Transverse colon (tissue), 4 donors: ENCODE data around the gene SCML2. TPM values are rescaled to one million over a fixed set of nuclear protein-coding genes. Genes with fewer than 3 reads are reported as not detected.

Experiments used
- DNase-seq: peaks from one replicate; pipeline ENCODE4 v3.0.0-alpha.2; 2019
- H3K27ac ChIP-seq, 4 donors: fragments of 200-600 bp; sonication (generic); 2 replicates each; pipeline ENCODE4 v1.5.1; 2016 to 2018; ENCODE audit warnings: inconsistent platforms in 4 of 4
- H3K27me3 ChIP-seq: fragments of 200-600 bp; sonication (generic); 2 replicates; pipeline ENCODE4 v1.5.1; 2017; ENCODE audit warnings: inconsistent platforms
- H3K36me3 ChIP-seq, 4 donors: fragments of 200-600 bp; sonication (generic); 2 replicates each; pipeline ENCODE4 v1.5.1; 2017 to 2019; ENCODE audit warnings: inconsistent platforms in 4 of 4
- H3K4me1 ChIP-seq, 4 donors: fragments of 200-600 bp; sonication (generic); 2 replicates each; pipeline ENCODE4 v1.5.1; 2017 to 2020; ENCODE audit warnings: inconsistent platforms in 4 of 4
- H3K4me3 ChIP-seq, 4 donors: fragments of 200-600 bp; sonication (generic); 1 replicate in 1 of 4; 2 replicates in 3 of 4; pipeline versions ENCODE4 v1.5.1 to v1.6.1; 2017 to 2019; ENCODE audit warnings: inconsistent platforms in 4 of 4
- H3K9me3 ChIP-seq, 2 donors: fragments of 200-600 bp; sonication (generic); 2 replicates each; pipeline ENCODE4 v1.5.1; 2017 to 2019; ENCODE audit warnings: inconsistent platforms in 2 of 2
- CTCF ChIP-seq, 5 experiments: fragments of 200-600 bp in 3 of 5; fragments of 450-650 bp in 2 of 5; sonication (generic) in 3 of 5; IDR thresholded peaks; 1 replicate in 2 of 5; 2 replicates in 3 of 5; pipeline ENCODE4 v1.5.1; 2016 to 2017; ENCODE audit warnings: antibody characterized with exemption in 5 of 5, inconsistent platforms in 3 of 5, mild to moderate bottlenecking in 2 of 5, moderate library complexity in 1 of 5
- EP300 ChIP-seq: sonication (generic); formaldehyde crosslinking; IDR thresholded peaks from one replicate; pipeline ENCODE4 v1.6.1; 2017; ENCODE audit warnings: antibody characterized with exemption, low read depth
- POLR2A ChIP-seq: fragments of 450-650 bp; IDR thresholded peaks from one replicate; pipeline ENCODE4 v1.6.1; 2016; ENCODE audit warnings: antibody characterized with exemption, mild to moderate bottlenecking, moderate library complexity
- POLR2AphosphoS5 ChIP-seq, 3 donors: sonication (generic); formaldehyde crosslinking; IDR thresholded peaks; one replicate each; pipeline ENCODE4 v1.6.1; 2016; ENCODE audit warnings: antibody characterized with exemption in 3 of 3
- WGBS, 2 donors: methylation state at CpG; one replicate each; pipeline ENCODE4 v1.1.5; 2018; ENCODE audit warnings: low coverage in 1 of 2; 5-methylcytosine and 5-hydroxymethylcytosine counted together
- in situ Hi-C, 4 donors: fragments of 200-750 bp; cut with MboI; loops; one replicate each; pipeline versions ENCODE4 v1.15.0 to v1.15.1; 2017; ENCODE audit warnings: low sequenced_read_pairs in 3 of 4, low pct_ligation_motif_present in 1 of 4, low pct_unique_long_range_greater_than_20kb in 1 of 4
- intact Hi-C: fragments of 100-400 bp; cut with DNase I; formaldehyde crosslinking; loops from one replicate; pipeline ENCODE4 v1.15.1; 2023; ENCODE audit warnings: low total_unique reads
- total RNA-seq, 4 donors: library from RNA; depleted of rRNA; stranded (reverse); fragments of >200 nt; gene quantifications; one replicate each; pipeline ENCODE4 v1.1.0, GENCODE V29; 2016

Gene SCML2
- total RNA-seq, 4 donors from 2014 or later: 1.1 to 15.9 (median 1.4) TPM

- Histone ChIP-seq H3K9me3 (no peaks in the 10 kb centered on the region), H3K36me3 (no peaks in the 10 kb centered on the region), H3K4me3 (no peak overlapping the region), H3K4me1 (no peaks in the 10 kb centered on the region), H3K27me3 (no peaks in the 10 kb centered on the region), H3K27ac (no peak overlapping the region)
- no peak for TF ChIP-seq CTCF (IDR thresholded peaks at IDR 0.05)
- no peak for TF ChIP-seq POLR2A
- TF ChIP-seq EP300: no peak
- no peak for TF ChIP-seq POLR2AphosphoS5 (IDR thresholded peaks at IDR 0.05)
- 62% methylated on average over 4 of the region's 4 CpGs; no CpG with 5 or more reads in 1 of the 2 donors for WGBS, 2 donors
- intact Hi-C loops (no loop called here), in situ Hi-C loops (no loop called here)
- no peak for DNase-seq
These were observed 6.4 kb upstream of the SCML2 start for GRCh38 chrX:18360867-18361266.

GRCh38 chrX:18353931-18354368 lies 538 bp downstream of the SCML2 start:
- Histone ChIP-seq H3K9me3 (no peaks in the 10 kb centered on the region), H3K27ac (peak overlapping the region in 3 of 4 donors; percentile 36 to 65 (median 65)), H3K27me3 (no peaks in the 10 kb centered on the region), H3K4me1 (peaks cover 0 to 5% (median 2%) of the 10 kb centered on the region in 4 donors), H3K36me3 (no peaks in the 10 kb centered on the region), H3K4me3 (peak overlapping the region; percentile 43 to 66 (median 48))
- intact Hi-C loops: no loop called here
- no peak for TF ChIP-seq POLR2A
- TF ChIP-seq CTCF (IDR thresholded peaks at IDR 0.05): no peak
- TF ChIP-seq POLR2AphosphoS5 (IDR thresholded peaks at IDR 0.05): no peak
- TF ChIP-seq EP300: no peak
- in situ Hi-C loops: no loop called here
- whole genome bisulfite sequencing, 2 donors: 65% methylated on average over 45 of the region's 50 CpGs; no CpG with 5 or more reads in 1 of the 2 donors
- DNase-seq: peak; percentile 8

- Histone ChIP-seq H3K36me3 (no peaks in the 10 kb centered on the region), H3K4me3 (no peak overlapping the region), H3K9me3 (no peaks in the 10 kb centered on the region), H3K4me1 (peaks cover 0 to 5% (median 2%) of the 10 kb centered on the region in 4 donors), H3K27me3 (no peaks in the 10 kb centered on the region), H3K27ac (no peak overlapping the region)
- in situ Hi-C loops: no loop called here
- intact Hi-C loops: no loop called here
- 70 to 71% methylated on average over 1 to 2 of the region's 2 CpGs for WGBS, 2 donors
- TF ChIP-seq POLR2AphosphoS5 (IDR thresholded peaks at IDR 0.05) (no peak), CTCF (IDR thresholded peaks at IDR 0.05) (no peak)
- DNase-seq: no peak
These were observed 2.7 kb downstream of the SCML2 start for GRCh38 chrX:18351784-18352183.

- in situ Hi-C loops: no loop called here
- 50 to 56% methylated on average over 2 of the region's 2 CpGs for WGBS, 2 donors
- H3K36me3 ChIP-seq: no peaks in the 10 kb centered on the region
- TF ChIP-seq POLR2A (no peak), EP300 (no peak), POLR2AphosphoS5 (IDR thresholded peaks at IDR 0.05) (no peak), CTCF (IDR thresholded peaks at IDR 0.05) (no peak)
- no peak overlapping the region for H3K27ac ChIP-seq
- no peaks in the 10 kb centered on the region for H3K27me3 ChIP-seq
- intact Hi-C loops: no loop called here
- no peak for DNase-seq
- H3K4me3 ChIP-seq: no peak overlapping the region
- no peaks in the 10 kb centered on the region for H3K4me1 ChIP-seq
- no peaks in the 10 kb centered on the region for H3K9me3 ChIP-seq
These were observed 6.4 kb downstream of the SCML2 start for GRCh38 chrX:18348047-18348446.
